SK-N-SH treated with all-trans-retinoic acid at 6 μM for 48 hours (cell line): ENCODE results near the gene CENPO.

ENCODE experiments used
- ATAC-seq: fragments of 200-7000 bp; cut with Tn5 transposase; 3 replicates; pipeline ENCODE4 v1.9.1; 2020; ENCODE audit warnings: mild to moderate bottlenecking, moderate library complexity
- ARNTL ChIP-seq: fragments of 450-650 bp; formaldehyde crosslinking; IDR thresholded peaks from 2 replicates; pipeline ENCODE4 v1.5.0; 2020; ENCODE audit warnings: low read depth, mild to moderate bottlenecking, moderate library complexity, borderline replicate concordance
- BACH2 ChIP-seq: fragments of 250-450 bp; sonication (Bioruptor Pico); IDR thresholded peaks from 2 replicates; pipeline ENCODE4 v1.9.0; 2021; ENCODE audit warnings: mild to moderate bottlenecking, borderline replicate concordance
- CREB5 ChIP-seq: fragments of 250-450 bp; sonication (Bioruptor Pico); IDR thresholded peaks from 2 replicates; pipeline ENCODE4 v1.5.1; 2020; ENCODE audit warnings: low read depth, mild to moderate bottlenecking, moderate library complexity
- CSDC2 ChIP-seq: fragments of 250-450 bp; sonication (Bioruptor Pico); IDR thresholded peaks from 2 replicates; pipeline ENCODE4 v1.5.0; 2020; ENCODE audit warnings: mild to moderate bottlenecking, moderate library complexity
- ESRRG ChIP-seq: fragments of 250-450 bp; sonication (Bioruptor Pico); IDR thresholded peaks from 2 replicates; pipeline ENCODE4 v1.6.1; 2021; ENCODE audit warnings: mild to moderate bottlenecking
- GLIS3 ChIP-seq: fragments of 250-450 bp; sonication (Bioruptor Pico); IDR thresholded peaks from 2 replicates; pipeline ENCODE4 v1.5.0; 2020; ENCODE audit warnings: mild to moderate bottlenecking, moderate library complexity
- ISL1 ChIP-seq: fragments of 250-450 bp; sonication (Bioruptor Pico); IDR thresholded peaks from 2 replicates; pipeline ENCODE4 v2.1.2; 2022; ENCODE audit warnings: mild to moderate bottlenecking, moderate library complexity
- OSR1 ChIP-seq: fragments of 250-450 bp; sonication (Bioruptor Pico); IDR thresholded peaks from 2 replicates; pipeline ENCODE4 v1.8.0; 2022; ENCODE audit warnings: moderate library complexity, mild to moderate bottlenecking, inconsistent platforms
- PATZ1 ChIP-seq: fragments of 250-450 bp; sonication (Bioruptor Pico); IDR thresholded peaks from 2 replicates; pipeline ENCODE4 v1.8.0; 2020; ENCODE audit warnings: mild to moderate bottlenecking, moderate library complexity, borderline replicate concordance
- POU6F1 ChIP-seq: fragments of 250-450 bp; sonication (Bioruptor Pico); IDR thresholded peaks from 2 replicates; pipeline ENCODE4 v1.8.0; 2021; ENCODE audit warnings: low read depth, mild to moderate bottlenecking, moderate library complexity, borderline replicate concordance
- PPARA ChIP-seq: fragments of 250-450 bp; sonication (Bioruptor Pico); IDR thresholded peaks from 2 replicates; pipeline ENCODE4 v1.5.0; 2020; ENCODE audit warnings: mild to moderate bottlenecking, borderline replicate concordance
- TCF4 ChIP-seq: fragments of 250-450 bp; sonication (Bioruptor Pico); IDR thresholded peaks from 2 replicates; pipeline ENCODE4 v1.8.0; 2021; ENCODE audit warnings: mild to moderate bottlenecking, moderate library complexity, borderline replicate concordance
- TOX ChIP-seq: fragments of 250-450 bp; sonication (Bioruptor Pico); IDR thresholded peaks from 2 replicates; pipeline ENCODE4 v1.8.0; 2021; ENCODE audit warnings: mild to moderate bottlenecking, moderate library complexity, borderline replicate concordance
- ZC3H10 ChIP-seq: fragments of 250-450 bp; sonication (Bioruptor Pico); IDR thresholded peaks from 2 replicates; pipeline ENCODE4 v1.5.1; 2021; ENCODE audit warnings: mild to moderate bottlenecking, moderate library complexity
- ZFP3 ChIP-seq: fragments of 250-450 bp; sonication (Bioruptor Pico); IDR thresholded peaks from 2 replicates; pipeline ENCODE4 v1.5.0; 2020; ENCODE audit warnings: mild to moderate bottlenecking, moderate library complexity
- ZFP30 ChIP-seq: fragments of 450-650 bp; formaldehyde crosslinking; IDR thresholded peaks from 2 replicates; pipeline ENCODE4 v1.5.0; 2022; ENCODE audit warnings: mild to moderate bottlenecking, moderate library complexity
- ZNF565 ChIP-seq: fragments of 450-650 bp; formaldehyde crosslinking; conservative IDR thresholded peaks from 2 replicates; pipeline ENCODE4 v1.5.0; 2020; ENCODE audit warnings: low read depth, mild to moderate bottlenecking, moderate library complexity
- ZNF70 ChIP-seq: fragments of 450-650 bp; formaldehyde crosslinking; IDR thresholded peaks from 2 replicates; pipeline ENCODE4 v1.5.0; 2020; ENCODE audit warnings: mild to moderate bottlenecking, moderate library complexity
- ZNF8 ChIP-seq: fragments of 450-650 bp; formaldehyde crosslinking; IDR thresholded peaks from 2 replicates; pipeline ENCODE4 v1.5.0; 2020; ENCODE audit warnings: mild to moderate bottlenecking, moderate library complexity
- TF ChIP-seq, protein P1 (sequence below): fragments of 250-450 bp; sonication (Bioruptor Pico); IDR thresholded peaks from 2 replicates; pipeline ENCODE4 v1.5.1; 2021; ENCODE audit warnings: mild to moderate bottlenecking, moderate library complexity
- TF ChIP-seq, protein P2 (sequence below): fragments of 250-450 bp; sonication (Bioruptor Pico); IDR thresholded peaks from 2 replicates; pipeline ENCODE4 v1.5.0; 2020; ENCODE audit warnings: mild to moderate bottlenecking, moderate library complexity

CENPO gene

DNA sequence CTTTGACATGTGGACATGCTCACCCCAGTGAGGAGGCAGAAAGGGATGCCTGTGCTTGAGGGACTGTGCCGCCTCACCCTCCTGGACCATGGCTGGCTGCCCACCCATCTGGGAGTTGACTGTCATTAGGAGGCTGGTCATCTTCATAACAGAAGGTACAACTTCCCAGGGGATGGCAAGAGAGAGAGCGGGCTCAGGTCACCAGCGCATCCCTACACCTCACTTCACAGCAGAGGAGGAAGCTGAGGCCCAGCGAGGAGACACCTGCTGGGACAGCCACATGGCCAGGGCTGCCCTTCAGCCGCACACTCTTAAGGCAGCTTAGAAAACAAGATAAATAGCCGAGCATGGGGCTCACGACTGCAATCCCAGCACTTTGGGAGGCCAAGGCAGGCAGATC, 67.4 kb downstream of the CENPO start (continued):
- TF ChIP-seq, protein P1, sequence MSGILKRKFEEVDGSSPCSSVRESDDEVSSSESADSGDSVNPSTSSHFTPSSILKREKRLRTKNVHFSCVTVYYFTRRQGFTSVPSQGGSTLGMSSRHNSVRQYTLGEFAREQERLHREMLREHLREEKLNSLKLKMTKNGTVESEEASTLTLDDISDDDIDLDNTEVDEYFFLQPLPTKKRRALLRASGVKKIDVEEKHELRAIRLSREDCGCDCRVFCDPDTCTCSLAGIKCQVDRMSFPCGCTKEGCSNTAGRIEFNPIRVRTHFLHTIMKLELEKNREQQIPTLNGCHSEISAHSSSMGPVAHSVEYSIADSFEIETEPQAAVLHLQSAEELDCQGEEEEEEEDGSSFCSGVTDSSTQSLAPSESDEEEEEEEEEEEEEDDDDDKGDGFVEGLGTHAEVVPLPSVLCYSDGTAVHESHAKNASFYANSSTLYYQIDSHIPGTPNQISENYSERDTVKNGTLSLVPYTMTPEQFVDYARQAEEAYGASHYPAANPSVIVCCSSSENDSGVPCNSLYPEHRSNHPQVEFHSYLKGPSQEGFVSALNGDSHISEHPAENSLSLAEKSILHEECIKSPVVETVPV = no peak
- TF ChIP-seq PATZ1 (CRISPR knock-in tag) = no peak
- no peak for TF ChIP-seq GLIS3 (CRISPR knock-in tag)

DNA sequence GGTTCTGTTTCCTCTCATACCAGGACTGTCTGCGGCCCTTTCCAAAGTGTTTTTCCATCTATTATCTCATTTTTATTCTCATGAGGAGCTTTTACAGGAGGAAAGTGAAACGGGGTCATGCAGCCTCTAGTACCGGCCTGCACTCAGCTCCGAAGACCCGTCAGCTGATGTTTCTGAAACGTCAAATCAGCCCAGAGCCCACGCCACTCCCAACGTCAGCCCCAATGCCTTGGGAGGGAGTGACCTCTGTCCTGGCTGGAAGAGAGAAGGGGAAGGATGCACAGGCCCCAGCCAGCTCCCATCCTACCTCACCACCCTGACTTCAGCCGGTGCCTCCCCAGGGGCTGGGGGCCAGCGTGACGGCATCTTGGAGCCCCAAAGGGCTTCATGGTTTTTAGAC, 68.3 kb downstream of the CENPO start:
- TF ChIP-seq TCF4 (no peak), ZFP3 (no peak), PPARA (CRISPR knock-in tag) (no peak), TOX (CRISPR knock-in tag) (no peak)
- ATAC-seq = no peak

DNA sequence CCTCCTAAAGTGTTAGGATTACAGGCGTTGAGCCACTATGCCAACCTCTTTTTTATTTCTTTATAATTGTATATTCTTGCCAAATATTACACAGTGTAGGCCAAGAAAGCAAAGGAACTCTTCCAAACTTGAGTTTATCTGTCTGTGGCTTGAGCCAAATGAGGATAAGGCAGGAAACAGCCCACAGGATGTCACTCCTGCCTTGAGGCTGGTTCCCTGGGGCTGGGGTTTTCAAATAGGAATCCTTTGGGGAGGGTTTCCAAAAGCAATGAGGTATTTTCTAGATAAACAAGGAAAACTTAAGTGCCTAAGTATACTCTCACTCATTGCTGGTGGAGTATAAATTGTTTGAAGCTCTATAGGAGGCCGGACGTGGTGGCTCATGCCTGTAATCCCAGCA, 70.4 kb downstream of the CENPO start:
- ATAC-seq = no peak
- TF ChIP-seq CREB5 (CRISPR knock-in tag) (no peak), ARNTL (CRISPR knock-in tag) (no peak), CSDC2 (CRISPR knock-in tag) (no peak), ZNF8 (no peak), ZNF565 (CRISPR knock-in tag) (no peak), POU6F1 (CRISPR knock-in tag) (no peak), ZFP30 (CRISPR knock-in tag) (no peak), ZNF70 (no peak), PATZ1 (CRISPR knock-in tag) (no peak), BACH2 (no peak), ISL1 (no peak), GLIS3 (CRISPR knock-in tag) (no peak), OSR1 (CRISPR knock-in tag) (no peak), ZC3H10 (CRISPR knock-in tag) (no peak), ESRRG (no peak)
- TF ChIP-seq, protein P1 = no peak
- TF ChIP-seq, protein P2, sequence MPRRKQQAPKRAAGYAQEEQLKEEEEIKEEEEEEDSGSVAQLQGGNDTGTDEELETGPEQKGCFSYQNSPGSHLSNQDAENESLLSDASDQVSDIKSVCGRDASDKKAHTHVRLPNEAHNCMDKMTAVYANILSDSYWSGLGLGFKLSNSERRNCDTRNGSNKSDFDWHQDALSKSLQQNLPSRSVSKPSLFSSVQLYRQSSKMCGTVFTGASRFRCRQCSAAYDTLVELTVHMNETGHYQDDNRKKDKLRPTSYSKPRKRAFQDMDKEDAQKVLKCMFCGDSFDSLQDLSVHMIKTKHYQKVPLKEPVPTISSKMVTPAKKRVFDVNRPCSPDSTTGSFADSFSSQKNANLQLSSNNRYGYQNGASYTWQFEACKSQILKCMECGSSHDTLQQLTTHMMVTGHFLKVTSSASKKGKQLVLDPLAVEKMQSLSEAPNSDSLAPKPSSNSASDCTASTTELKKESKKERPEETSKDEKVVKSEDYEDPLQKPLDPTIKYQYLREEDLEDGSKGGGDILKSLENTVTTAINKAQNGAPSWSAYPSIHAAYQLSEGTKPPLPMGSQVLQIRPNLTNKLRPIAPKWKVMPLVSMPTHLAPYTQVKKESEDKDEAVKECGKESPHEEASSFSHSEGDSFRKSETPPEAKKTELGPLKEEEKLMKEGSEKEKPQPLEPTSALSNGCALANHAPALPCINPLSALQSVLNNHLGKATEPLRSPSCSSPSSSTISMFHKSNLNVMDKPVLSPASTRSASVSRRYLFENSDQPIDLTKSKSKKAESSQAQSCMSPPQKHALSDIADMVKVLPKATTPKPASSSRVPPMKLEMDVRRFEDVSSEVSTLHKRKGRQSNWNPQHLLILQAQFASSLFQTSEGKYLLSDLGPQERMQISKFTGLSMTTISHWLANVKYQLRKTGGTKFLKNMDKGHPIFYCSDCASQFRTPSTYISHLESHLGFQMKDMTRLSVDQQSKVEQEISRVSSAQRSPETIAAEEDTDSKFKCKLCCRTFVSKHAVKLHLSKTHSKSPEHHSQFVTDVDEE (CRISPR knock-in tag) = no peak
